Dermis blood vessel endothelial cell (primary cell): ENCODE results near the gene TSN. TPM values are rescaled to one million over a fixed set of nuclear protein-coding genes. Genes with fewer than 3 reads are reported as not detected.

ENCODE experiments used
- DNase-seq: peaks from one replicate; pipeline ENCODE4 v3.0.0; 2010
- total RNA-seq: library from RNA; depleted of rRNA; stranded (reverse); fragments of >200 nt; gene quantifications from 2 replicates; pipeline ENCODE4 v1.2.3, GENCODE V29; 2014

TSN gene
- total RNA-seq, 1 donor from 2014 or later: 115 TPM

GRCh38 chr2:121746071-121746578 lies 9.3 kb upstream of the TSN start:
- peak; percentile 16 for DNase-seq

DNA sequence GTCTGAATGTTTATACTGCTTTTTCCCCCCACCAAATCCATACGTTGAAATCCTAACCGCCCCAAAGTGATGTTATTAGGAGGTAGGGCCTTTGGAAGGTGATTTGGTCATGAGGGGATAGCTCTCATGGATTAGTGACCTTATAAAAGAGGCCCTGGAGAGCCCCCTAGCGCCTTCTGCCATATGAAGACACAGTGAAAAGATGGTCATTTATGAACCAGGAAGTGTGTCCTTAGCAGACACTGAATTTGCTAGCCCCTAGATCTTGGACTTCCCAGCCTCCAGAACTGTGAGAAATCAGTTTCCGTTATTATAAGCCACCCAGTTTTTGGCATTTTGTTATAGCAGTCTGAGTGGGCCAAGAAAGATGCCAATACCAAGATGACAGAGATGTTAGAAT lies 7.2 kb upstream of the TSN start:
- peak; percentile 51 for DNase-seq

DNA sequence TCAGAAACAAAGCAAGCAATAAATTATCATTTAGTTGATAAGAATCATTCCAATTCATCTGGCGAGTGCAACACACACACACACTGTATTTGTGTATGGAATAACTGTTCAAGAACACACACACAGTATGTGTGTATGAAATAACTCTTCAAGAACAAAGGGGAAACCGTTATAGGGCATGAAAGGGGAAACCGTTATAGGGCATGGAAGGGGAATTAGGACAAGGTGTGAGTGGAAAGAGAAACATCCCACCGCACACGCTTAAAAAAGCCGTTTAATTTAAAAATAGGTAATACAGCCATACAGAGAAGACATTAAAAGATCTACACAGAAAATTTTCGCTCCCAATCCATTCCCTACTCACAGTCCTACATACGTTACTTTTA lies 607 bp upstream of the TSN start:
- DNase-seq: no peak

DNA sequence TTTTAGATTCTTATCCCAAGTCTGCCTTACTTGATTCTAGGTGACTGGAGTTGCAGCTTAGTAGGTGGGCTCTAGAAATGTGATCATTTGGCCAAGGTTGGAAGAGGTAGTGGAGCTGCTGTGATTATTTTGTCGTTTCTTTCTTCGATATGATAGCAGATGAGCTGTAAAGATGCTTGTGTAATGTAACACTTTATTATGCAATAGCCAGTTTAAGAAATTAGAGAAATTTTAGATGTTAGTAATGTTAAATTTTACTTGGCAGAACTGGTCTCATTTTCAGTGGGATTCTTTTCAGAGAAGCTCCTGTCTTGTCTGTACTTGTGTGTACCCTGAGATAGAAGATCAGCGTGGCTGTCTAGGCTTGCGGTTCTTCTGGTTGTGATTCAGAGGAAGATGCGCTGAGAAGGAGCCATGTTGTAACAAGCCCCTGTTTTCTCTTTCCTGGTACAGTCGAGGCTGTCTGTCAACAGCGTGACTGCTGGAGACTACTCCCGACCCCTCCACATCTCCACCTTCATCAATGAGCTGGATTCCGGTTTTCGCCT lies 9.3 kb downstream of the TSN start:
- DNase-seq: no peak

DNA sequence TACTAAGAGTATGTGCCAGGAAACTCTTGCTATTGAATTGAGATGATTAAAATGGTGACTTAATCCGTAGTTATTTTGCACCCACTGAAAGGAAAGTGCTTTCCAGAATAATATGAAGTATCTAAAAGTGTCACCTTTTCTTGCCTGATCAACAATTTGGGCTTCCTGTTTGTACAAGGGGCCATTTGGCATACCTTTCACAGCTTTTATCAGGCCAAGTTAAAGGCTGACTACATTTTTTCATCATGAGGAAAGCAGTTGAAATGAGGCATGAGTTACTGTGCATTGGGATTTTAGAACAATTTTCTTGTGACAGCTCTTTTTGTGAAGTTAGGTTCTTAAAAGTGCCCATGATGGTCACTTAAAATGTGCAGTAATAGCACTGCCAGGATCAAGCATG lies 11.2 kb downstream of the TSN start:
- no peak for DNase-seq

DNA sequence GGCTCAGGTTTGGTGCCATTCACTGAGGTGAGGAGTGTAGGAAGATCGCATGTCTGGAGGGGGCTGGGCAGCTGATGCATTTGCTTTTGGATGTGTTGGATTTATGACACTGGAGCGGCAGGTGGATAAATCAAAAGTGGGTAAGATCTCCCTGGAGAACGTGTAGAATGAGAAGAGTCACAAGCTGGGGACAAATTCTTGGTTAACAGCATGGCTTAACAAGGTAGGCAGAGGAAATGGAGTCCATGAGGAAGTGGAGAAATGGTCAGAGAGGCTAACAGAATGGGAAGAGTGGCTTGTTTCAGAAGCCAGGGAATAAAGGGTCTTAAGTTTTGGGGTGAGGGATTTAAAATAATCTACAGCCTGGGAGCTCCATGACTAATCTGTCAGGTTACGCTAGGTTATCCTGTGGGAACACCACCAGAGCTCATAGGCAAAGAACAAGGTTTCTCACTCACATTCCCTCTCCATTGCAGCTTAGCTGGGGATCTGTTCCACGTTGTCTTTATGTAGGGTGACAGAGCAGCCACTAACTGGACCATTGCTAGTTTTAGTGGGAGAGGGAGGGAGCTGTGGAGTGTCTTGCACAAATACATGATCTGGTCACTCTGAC lies 12.8 kb downstream of the TSN start:
- no peak for DNase-seq

DNA sequence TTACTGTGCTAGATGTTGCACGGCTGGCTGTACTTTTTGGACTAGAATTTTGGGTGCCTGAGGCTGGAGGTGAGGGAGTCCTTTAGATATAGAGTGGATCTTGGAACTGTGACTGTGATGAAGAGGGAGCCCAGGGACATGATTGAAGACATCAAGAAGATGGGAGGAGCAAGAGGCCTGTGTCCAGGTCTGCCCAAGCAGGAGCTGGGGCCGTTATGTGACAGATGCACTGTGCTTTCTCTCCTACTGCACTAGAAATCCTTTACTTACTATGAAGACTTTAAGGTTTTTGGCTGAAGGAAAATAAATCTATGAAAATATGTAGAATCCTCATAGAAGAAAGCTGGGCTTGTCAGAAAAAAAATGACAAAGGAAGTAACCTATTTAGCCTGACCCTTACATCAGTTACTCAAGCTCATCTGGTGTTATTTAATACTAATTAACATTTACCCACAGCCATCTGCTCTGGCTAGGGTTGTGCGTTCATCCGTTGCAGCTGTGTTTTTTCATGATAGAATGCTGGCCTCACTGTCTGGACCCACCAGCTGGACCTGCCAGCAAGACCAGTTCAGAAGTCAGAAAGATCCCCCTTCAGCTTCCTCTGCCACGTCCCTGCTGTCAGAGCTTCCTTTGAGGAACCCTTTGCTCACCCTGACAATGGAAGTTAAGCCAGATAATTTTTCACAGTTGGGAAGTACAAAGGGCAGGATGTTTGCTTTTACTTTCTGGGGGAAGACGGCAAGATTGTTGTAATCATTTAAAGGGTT lies 16.7 kb downstream of the TSN start:
- DNase-seq: peak; percentile 83

DNA sequence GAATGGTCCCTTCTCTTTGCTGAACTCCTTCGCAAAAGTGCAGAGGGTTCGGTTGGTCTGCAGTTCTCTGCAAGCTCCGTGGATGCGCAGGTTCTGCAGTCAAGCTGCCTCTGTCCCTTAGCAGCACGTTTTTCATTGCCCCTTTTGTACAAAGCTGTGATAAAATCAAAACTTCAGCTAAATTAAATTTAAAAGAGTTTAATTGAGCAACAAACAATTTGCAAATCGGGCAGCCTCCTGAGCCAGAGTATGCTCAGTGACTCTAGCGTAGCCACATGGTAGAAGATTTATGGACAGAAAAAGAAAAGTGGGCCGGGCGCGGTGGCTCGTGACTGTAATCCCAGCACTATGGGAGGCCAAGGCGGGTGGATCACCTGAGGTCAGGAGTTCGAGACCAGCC lies 18.8 kb downstream of the TSN start:
- DNase-seq: no peak

GRCh38 chr2:121776361-121776760 lies 20.9 kb downstream of the TSN start:
- no peak for DNase-seq

DNA sequence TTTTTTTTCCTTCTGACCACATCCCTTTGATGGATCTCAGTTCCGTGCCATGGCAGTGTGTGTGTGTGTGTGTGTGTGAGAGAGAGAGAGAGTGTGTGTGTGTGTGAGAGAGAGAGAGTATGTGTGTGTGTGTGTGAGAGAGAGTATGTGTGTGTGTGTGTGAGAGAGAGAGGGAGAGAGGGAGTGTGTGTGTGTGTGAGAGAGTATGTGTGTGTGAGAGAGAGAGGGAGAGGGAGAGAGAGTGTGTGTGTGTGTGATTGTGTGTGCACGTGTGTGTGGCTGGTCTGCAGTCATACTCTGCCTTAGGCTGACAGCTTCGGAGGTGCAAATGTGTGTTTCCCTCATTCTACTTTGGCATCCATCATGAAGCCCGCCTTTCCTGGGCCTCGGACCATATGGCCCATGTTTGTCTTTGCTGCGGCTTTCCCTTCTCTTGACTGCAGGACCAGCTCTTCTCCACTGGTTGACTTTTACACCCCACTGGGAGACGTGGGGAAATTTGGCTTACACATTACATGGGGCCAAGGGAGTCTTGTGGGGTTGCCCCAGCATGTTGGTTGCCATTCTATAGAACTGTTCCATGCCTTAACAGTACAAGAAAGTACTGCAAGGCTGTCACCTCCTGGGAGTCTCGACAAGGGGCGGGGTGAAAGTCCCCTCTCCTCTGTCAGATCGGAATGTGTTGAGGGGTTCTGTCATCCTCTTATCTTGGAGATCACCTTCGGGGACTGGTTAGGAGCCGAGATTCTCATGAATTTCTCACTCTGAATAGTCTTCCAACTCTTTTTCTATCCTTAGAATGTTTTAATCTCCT lies 21.6 kb downstream of the TSN start:
- no peak for DNase-seq

DNA sequence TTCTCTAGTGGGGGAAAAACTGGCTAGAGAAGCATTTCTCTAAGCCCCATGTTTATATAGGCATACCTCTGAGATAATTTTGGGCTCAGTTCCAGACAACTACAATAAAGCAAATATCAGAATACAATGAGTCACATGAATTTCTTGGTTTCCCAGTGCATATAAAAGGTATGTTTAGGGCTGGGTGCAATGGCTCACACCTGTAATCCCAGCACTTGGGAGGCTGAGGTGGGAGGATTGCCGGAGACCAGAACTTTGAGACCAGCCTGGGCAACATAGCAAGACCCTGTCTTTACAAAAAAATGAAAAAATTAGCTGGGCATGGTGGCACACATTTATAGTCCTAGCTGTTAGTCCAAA lies 22.2 kb downstream of the TSN start:
- DNase-seq: peak; percentile 72

DNA sequence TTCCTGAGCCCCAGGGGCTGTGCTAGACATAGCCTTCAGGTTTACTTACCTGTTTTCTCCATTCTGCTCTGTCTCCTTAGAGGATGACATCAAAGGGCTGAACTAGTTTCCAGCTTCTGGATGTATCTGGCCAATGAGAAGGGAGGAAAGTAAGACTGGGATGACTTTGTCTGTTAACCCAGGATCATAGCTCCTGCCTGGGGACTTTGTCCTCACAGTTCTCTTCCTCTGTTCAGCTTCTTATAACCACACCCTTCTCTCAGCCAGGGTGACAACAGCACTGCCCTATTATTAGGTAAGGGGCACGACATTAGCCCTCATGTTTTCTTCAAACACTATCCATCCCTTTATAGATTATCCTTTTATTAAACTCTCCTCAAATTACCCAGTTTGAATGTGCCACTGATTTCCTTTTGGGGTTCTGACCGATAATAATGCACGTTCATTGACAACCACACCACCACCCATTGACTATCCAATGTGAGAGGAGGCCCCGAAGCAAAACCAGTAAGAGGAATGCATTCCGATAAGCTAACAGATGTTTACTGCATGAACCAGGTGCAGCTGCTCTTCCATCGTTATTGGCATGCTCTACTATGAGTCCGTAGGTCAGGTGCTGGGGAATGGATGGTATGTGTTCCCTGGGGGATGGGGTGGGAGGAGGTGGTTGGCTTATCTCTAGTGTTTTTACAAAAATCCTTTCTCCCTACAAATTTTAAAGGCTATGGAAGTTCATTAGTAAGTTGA lies 23.5 kb downstream of the TSN start:
- DNase-seq: no peak

GRCh38 chr2:121783180-121783579 lies 27.7 kb downstream of the TSN start:
- DNase-seq: no peak

- no peak for DNase-seq
These were observed 33.2 kb downstream of the TSN start for GRCh38 chr2:121788685-121789084.

DNA sequence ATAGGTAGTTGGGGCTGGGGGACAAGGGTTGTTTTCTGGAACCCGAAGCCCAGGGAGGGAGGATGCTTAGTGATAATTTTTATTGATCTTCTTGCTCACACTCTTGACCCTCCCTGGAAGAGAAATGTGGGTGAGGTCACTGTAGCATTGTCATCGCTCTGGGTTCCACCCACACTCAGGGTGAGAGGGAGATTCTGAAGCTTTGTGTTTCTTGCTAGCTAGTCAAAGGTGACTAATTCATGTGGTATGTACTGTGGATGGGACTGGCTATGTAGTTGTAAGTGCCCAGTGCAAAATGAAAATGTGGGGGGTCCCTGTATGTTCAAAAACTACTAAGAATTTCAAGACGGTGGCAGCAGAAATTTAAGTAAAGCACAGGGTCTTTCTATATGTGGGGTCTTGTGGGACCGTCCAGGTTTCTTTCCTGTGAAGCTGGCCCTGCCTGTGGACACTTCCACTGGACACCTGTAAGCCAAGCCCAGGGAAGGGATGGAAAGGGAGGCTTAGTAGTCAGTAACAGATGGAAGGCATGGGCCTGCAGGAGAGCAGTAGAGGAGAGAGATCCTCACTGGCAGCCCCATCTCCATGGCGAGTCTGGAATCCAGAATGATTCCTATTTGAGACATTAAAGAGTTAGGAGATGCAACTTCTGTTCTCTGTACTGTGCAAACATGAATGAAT lies 35.0 kb downstream of the TSN start:
- peak; percentile 87 for DNase-seq

DNA sequence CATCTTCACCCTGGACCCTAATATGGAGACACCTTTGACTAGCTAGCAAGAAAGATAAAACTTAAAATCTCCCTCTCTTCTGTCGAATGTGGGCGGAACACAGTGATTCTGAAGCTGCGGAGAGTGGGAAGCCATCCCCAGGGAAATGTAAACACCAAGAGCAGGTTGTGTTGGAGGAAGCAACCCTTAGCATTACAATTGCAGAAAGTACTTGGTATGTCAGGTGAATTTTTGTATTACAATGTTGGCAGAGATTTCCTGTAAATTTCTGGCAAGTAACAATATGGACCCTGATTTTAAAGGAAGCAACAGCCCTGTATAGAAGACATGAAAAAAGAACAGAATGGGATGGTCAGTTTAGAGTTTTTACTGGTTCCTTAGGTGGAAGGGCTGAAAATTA lies 35.8 kb downstream of the TSN start:
- DNase-seq: peak; percentile 24

DNA sequence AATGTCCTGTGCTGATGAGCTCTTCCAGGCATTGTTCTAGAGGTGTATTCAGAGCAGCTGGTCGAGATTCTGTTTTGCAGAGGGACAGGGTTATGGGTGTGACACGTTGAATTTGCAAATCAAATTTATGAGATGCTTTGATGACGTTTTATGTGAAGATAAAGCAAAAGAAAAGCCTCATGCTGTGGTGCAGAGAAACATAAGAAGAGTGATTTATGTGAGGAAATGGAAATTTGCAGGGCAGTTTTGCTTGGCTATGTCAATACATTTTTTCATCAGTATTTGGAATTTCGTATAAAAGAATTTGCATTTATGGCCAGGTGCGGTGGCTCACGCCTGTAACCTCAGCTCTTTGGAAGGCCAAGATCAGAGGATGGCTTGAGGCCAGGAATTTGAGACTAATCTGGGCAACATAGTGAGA lies 36.4 kb downstream of the TSN start:
- DNase-seq: peak; percentile 64

- DNase-seq: no peak
These were observed 38.4 kb downstream of the TSN start for GRCh38 chr2:121793816-121794215.

DNA sequence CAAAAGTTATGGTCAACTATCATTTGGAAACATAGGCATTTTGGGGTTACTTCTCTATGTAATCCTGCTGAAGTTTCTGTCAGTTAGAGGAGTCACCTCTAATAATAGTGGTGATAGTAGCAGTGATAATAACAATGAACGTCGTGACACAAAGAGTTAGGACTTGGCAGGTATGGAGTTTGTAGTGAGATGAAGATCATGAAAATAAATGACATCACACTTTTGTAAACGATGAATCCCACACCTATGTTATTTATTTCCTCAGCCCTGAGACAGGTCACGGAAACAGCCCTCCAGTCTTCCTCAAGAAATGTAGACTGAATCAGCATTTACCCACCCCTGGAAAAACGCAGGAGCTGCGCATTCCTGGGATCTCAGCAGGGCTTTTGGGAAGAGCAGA lies 38.8 kb downstream of the TSN start:
- no peak for DNase-seq

DNA sequence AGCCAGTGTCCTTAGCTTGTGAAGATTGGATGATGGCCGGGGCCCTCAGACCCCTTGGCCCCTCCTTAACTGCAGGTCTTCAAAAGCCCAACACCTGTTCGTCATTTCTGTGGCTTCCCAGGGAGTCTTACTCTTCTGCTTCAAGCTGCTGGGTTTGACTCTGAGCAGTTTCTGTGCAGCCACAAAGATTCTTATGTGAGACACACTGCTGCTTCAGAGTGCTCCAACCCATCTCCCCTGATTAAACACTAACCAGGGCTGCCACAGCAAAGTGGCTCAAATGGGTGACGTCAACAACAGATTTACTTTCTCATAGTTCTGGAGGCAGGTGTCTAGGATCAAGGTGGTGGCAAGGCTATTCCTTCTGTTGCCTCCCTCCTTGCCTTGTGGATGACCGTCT lies 40.8 kb downstream of the TSN start:
- DNase-seq: no peak

GRCh38 chr2:121798617-121799016 lies 43.2 kb downstream of the TSN start:
- DNase-seq: no peak

DNA sequence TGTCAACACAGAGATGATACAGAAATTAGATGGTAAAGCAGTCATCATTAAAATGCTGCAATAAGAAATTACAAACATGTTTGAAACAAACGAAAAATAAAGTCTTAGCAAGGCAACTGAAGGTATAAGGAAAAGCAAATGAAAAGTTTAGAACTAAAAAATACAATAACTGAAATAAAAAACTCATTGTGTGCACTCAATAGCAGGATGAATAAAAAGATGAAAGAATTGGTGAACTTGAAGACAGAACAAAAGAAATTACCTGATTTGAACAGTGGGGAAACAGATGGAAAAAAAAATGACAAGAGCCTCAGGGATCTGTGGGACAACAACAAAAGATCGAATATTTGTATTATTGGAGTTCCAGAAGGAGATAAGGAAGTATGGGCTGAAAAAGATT lies 46.5 kb downstream of the TSN start:
- no peak for DNase-seq
